ENCODE results near the gene TNFSF9.
A peak's percentile ranks its signal among the peaks of the same experiment; 100 is the strongest.

Gene TNFSF9

DNA sequence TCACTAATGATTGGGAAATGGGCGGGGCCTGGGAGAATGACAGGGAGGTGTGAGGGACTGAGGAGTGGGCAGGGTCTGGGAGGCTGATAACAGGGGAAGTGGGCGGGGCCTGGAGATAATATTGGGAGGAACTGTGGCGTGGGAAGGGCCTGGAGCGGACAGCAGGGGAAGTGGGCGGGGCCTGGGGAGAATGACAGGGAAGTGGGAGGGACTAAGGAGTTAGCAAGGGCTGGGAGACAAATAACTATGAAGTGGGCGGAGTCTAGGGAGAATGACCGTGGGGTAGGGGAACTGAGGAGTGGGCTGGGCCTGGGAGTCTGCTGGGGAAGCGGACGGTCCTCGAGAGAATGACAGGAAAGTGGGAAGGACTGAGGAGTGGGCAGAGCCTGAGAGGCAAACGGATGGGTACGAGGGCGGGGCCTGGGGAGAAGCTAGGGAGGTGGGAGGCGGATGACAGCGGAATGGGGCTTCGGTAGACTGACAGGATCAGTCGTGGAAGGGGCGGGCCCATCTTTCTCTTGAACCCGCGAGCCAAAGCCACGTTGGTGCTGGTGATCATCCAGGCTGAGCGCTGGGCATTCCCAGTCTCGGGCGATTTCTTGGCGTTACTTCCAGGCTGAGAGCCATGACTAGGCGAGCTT is 14.7 kb upstream of the TNFSF9 start:
- peaks cover 21 to 44% (median 39%) of the 10 kb centered on the region in 10 experiments for H3K4me1 ChIP-seq
- H3K27ac ChIP-seq, result peak overlapping the region; percentile 42 to 81 (median 79); a peak in 21 of 22 replicates
- no peaks in the 10 kb centered on the region for H4K20me1 ChIP-seq
- H3K27me3 ChIP-seq, result no peaks in the 10 kb centered on the region
- H3K36me3 ChIP-seq, result no peaks in the 10 kb centered on the region
- peak overlapping the region; percentile 67 to 87 (median 78) for H3K4me3 ChIP-seq
- no peaks in the 10 kb centered on the region for H3K9me3 ChIP-seq (replicated peaks in 1 of 11)
- peak overlapping the region; percentile 72 to 87 (median 78) for H3K9ac ChIP-seq
- peak overlapping the region; percentile 83 to 100 (median 94) for H3K4me2 ChIP-seq
- TF ChIP-seq Cebpa-rat (IDR thresholded peaks at IDR 0.05), result no peak

DNA sequence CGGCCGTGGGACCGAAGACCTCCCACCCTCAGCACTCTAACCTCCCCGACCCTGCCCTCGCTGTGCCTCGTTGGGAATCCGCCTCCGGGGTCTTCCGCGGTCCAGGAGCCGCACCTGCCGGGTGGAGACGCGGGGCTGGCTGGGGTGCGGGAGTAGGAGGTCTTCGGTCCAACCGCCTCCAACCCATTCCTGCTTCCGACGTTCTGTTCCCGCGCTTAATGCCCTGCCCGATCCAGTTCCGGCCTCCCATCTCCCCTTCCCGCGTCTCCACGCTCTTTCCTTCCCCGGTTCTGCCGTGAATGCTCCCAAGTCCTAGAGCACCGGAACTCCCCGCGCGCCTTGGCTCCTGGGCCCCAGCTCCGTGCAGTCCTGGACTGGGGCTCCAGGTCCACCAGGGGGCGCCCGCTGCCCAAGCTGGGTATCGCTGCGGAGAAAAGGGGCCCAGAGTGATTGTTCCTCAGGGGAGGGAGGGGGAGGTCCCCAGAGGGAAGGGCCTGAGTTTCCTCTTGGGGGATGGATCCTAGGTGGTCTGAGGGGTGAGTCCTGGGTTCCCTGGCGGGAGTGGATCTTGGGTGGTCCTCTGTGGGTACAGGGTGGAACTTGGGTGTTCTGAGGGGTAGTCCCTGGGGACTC is 14.1 kb upstream of the TNFSF9 start:
- TF ChIP-seq Cebpa-rat (IDR thresholded peaks at IDR 0.05), result no peak
- Histone ChIP-seq H3K9ac (peak overlapping the region; percentile 72 to 87 (median 78)), H3K4me2 (peak overlapping the region; percentile 83 to 100 (median 94)), H3K27me3 (no peaks in the 10 kb centered on the region), H3K9me3 (replicated peaks in 1 of 11) (no peaks in the 10 kb centered on the region), H3K4me3 (peak overlapping the region; percentile 67 to 87 (median 78)), H3K27ac (peak overlapping the region; percentile 42 to 81 (median 79); a peak in 21 of 22 replicates), H3K4me1 (peaks cover 22 to 50% (median 42%) of the 10 kb centered on the region in 10 experiments), H4K20me1 (no peaks in the 10 kb centered on the region), H3K36me3 (no peaks in the 10 kb centered on the region)

DNA sequence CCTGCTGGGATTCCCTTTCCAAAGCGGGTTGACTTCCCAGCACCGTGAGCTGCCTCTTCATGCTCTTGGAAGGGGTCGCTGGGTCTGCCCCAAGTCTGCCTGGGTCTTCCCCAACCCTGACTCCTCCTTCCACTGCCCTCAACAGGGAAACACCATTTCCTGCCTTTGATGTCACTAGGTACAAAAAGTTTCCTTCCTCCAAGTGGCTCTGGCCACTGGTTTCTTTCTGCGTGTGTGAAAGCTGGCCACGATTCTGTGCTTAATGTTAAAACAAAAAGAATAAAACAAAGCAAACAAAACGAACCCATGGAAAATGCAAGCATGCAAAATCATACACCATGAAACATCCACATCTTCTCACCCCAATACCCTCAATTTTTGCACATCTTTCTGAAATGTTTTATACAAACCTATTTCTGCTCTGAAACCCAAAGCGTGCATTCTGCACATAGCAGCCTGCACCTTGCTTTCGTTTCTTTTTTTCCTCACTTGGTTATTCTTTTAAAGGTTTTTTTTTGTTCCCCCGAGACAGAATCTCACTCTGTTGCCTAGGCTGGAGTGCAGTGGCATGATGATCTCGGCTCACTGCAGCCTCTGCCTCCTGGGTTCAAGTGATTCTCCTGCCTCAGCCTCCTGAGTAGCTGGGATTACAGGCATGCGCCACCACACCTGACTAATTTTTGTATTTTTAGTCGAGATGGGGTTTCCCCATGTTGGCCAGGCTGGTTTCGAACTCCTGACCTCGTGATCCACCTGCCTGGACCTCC is 12.5 kb upstream of the TNFSF9 start:
- Histone ChIP-seq H3K4me3 (no peak overlapping the region), H3K36me3 (no peaks in the 10 kb centered on the region), H3K27me3 (no peaks in the 10 kb centered on the region), H3K9ac (peak overlapping the region in 6 of 11 experiments; percentile 1 to 34 (median 14); a peak in 5 of 22 replicates), H3K27ac (peak overlapping the region in 1 of 11 experiments; percentile 14; a peak in 1 of 22 replicates), H4K20me1 (no peaks in the 10 kb centered on the region), H3K4me2 (peak overlapping the region; percentile 83 to 100 (median 94)), H3K4me1 (peaks cover 32 to 63% (median 54%) of the 10 kb centered on the region in 10 experiments), H3K9me3 (replicated peaks in 1 of 11) (no peaks in the 10 kb centered on the region)
- no peak for TF ChIP-seq Cebpa-rat (IDR thresholded peaks at IDR 0.05)

DNA sequence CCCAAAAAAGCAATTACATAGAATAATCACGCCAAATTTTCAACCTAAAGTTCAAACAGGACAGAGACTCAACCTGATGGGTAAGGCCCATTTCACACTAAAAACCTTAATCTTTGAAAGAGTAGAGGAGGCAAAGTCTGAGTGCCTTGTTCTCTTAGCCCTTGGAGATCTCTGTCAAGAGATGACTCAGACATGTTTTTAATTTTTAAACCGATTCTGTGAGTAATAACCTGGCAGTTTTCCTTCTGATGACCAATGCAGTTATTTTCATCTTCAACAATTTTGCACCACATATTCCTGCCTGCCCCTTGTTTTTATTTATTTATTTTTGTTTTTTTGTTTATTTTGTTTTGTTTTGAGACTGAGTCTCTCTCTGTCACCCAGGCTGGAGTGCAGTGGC is 11.5 kb upstream of the TNFSF9 start:
- no peaks in the 10 kb centered on the region for H3K9me3 ChIP-seq (replicated peaks in 1 of 11)
- no peaks in the 10 kb centered on the region for H3K27me3 ChIP-seq
- no peak overlapping the region for H3K4me3 ChIP-seq
- H3K9ac ChIP-seq, result no peak overlapping the region
- peaks cover 32 to 63% (median 55%) of the 10 kb centered on the region in 10 experiments for H3K4me1 ChIP-seq
- no peak overlapping the region for H3K27ac ChIP-seq
- no peak for TF ChIP-seq Cebpa-rat (IDR thresholded peaks at IDR 0.05)
- H4K20me1 ChIP-seq, result no peaks in the 10 kb centered on the region
- no peaks in the 10 kb centered on the region for H3K36me3 ChIP-seq
- H3K4me2 ChIP-seq, result peak overlapping the region in 6 of 11 experiments; percentile 8 to 99 (median 93); a peak in 10 of 22 replicates

- H3K4me2 ChIP-seq, result peak overlapping the region; percentile 58 to 86 (median 73)
- H3K27me3 ChIP-seq, result no peaks in the 10 kb centered on the region
- H3K4me1 ChIP-seq, result peaks cover 32 to 63% (median 52%) of the 10 kb centered on the region in 10 experiments
- H4K20me1 ChIP-seq, result no peaks in the 10 kb centered on the region
- H3K9me3 ChIP-seq (replicated peaks in 1 of 11), result no peaks in the 10 kb centered on the region
- H3K36me3 ChIP-seq, result no peaks in the 10 kb centered on the region
- no peak for TF ChIP-seq Cebpa-rat (IDR thresholded peaks at IDR 0.05)
- H3K27ac ChIP-seq, result peak overlapping the region; percentile 10 to 88 (median 75); a peak in 21 of 22 replicates
- peak overlapping the region in 9 of 10 experiments; percentile 2 to 62 (median 39); a peak in 13 of 20 replicates for H3K4me3 ChIP-seq
- peak overlapping the region; percentile 18 to 76 (median 61); a peak in 20 of 22 replicates for H3K9ac ChIP-seq
Observed at GRCh38 chr19:6521718-6522646, 8.8 kb upstream of the TNFSF9 start.

- no peaks in the 10 kb centered on the region for H3K9me3 ChIP-seq (replicated peaks in 1 of 11)
- H3K36me3 ChIP-seq, result no peaks in the 10 kb centered on the region
- no peak for TF ChIP-seq Cebpa-rat (IDR thresholded peaks at IDR 0.05)
- peak overlapping the region; percentile 58 to 86 (median 73) for H3K4me2 ChIP-seq
- peaks cover 32 to 63% (median 52%) of the 10 kb centered on the region in 10 experiments for H3K4me1 ChIP-seq
- H3K27ac ChIP-seq, result peak overlapping the region in 10 of 11 experiments; percentile 67 to 88 (median 76); a peak in 20 of 22 replicates
- H4K20me1 ChIP-seq, result no peaks in the 10 kb centered on the region
- no peaks in the 10 kb centered on the region for H3K27me3 ChIP-seq
- peak overlapping the region; percentile 18 to 76 (median 61); a peak in 17 of 22 replicates for H3K9ac ChIP-seq
- peak overlapping the region in 6 of 10 experiments; percentile 16 to 62 (median 42); a peak in 6 of 20 replicates for H3K4me3 ChIP-seq
Observed at GRCh38 chr19:6522712-6523111, 8.1 kb upstream of the TNFSF9 start.

DNA sequence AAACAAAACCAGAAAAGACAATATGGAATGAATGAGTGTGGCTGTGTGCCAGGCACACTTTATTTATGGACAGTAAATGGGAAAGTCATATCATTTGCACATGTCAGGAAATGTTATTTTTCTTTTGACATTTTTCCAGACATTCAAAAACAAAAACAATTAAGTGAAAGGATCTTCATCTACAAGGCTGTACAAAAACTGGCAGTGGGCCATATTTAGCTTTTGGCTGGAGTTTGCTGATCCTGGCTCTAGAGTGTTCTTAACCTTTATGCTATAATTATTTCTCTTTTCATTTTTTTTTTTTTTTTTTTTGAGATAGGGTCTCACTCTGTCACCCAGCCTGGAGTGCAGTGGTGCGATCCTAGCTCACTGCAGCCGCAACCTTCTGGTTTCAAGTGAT is 6.5 kb upstream of the TNFSF9 start:
- H3K4me1 ChIP-seq, result peaks cover 34 to 63% (median 52%) of the 10 kb centered on the region in 10 experiments
- H3K9ac ChIP-seq, result no peak overlapping the region
- peak overlapping the region in 2 of 11 experiments; percentile 4 to 11; a peak in 1 of 22 replicates for H3K27ac ChIP-seq
- H3K27me3 ChIP-seq, result no peaks in the 10 kb centered on the region
- no peak for TF ChIP-seq Cebpa-rat (IDR thresholded peaks at IDR 0.05)
- H4K20me1 ChIP-seq, result no peaks in the 10 kb centered on the region
- H3K4me3 ChIP-seq, result no peak overlapping the region
- H3K4me2 ChIP-seq, result no peak overlapping the region
- H3K9me3 ChIP-seq (replicated peaks in 1 of 11), result no peaks in the 10 kb centered on the region
- H3K36me3 ChIP-seq, result no peaks in the 10 kb centered on the region
